PFSK-1 (cell line): ENCODE measurements around the gene ROBO2.

ENCODE experiments used
- FOXP2 ChIP-seq: optimal IDR thresholded peaks from 2 replicates; pipeline ENCODE3; 2011; ENCODE audit warnings: borderline replicate concordance, control low read depth, inconsistent platforms; ENCODE audit not compliant: insufficient read depth; ENCODE audit errors: extremely low read length, extremely low read depth
- POLR2AphosphoS5 ChIP-seq: IDR thresholded peaks from 2 replicates; pipeline ENCODE4 v1.6.1; 2012; ENCODE audit warnings: low read depth, mild to moderate bottlenecking, control low read depth, low read length, moderate library complexity
- REST ChIP-seq, 2 experiments: IDR thresholded peaks; 2 replicates each; pipeline versions ENCODE4 v1.6.1 to v1.8.0; 2011 to 2012; ENCODE audit warnings: low read depth in 2 of 2, low read length in 2 of 2, control low read depth in 1 of 2, inconsistent platforms in 1 of 2, mild to moderate bottlenecking in 1 of 2, moderate library complexity in 1 of 2; ENCODE audit not compliant: insufficient read depth in 1 of 2
- SIN3A ChIP-seq: IDR thresholded peaks from 2 replicates; pipeline ENCODE4 v1.6.1; 2012; ENCODE audit warnings: mild to moderate bottlenecking, low read length, moderate library complexity, borderline replicate concordance; ENCODE audit not compliant: insufficient read depth
- TAF1 ChIP-seq: IDR thresholded peaks from 2 replicates; pipeline ENCODE4 v1.6.1; 2012; ENCODE audit warnings: low read length, control low read depth, borderline replicate concordance; ENCODE audit not compliant: insufficient read depth

ROBO2 gene

DNA sequence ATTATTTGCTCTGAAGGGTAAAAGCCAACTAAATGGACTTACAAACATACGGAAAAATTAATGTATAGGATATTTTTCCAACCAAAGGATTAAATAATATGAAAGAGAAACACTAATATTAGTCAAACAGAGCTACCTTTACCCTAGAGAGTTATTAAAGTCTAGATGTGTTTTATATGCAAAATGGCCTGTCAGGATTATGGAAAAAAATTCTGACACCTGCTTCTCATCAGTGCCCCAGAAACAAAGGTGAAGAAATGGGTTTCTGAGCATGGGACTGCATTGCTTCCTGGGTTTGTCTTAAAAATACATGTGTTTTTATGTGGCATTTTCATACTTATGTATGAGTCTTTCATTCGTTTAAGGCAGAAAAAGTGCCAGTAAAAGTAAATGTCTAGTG is 148.3 kb downstream of the ROBO2 start:
- TF ChIP-seq FOXP2, result no peak
- TF ChIP-seq REST (IDR thresholded peaks at IDR 0.05; ENCODE audit: insufficient read depth in 1 of 2, low read depth in 2 of 2, low read length in 2 of 2), result no peak
- TF ChIP-seq TAF1, result no peak
- no peak for TF ChIP-seq SIN3A
- no peak for TF ChIP-seq POLR2AphosphoS5

GRCh38 chr3:77189258-77189657 is 149.4 kb downstream of the ROBO2 start:
- TF ChIP-seq FOXP2 (no peak), REST (IDR thresholded peaks at IDR 0.05; ENCODE audit: insufficient read depth in 1 of 2, low read depth in 2 of 2, low read length in 2 of 2) (no peak), POLR2AphosphoS5 (no peak), SIN3A (no peak), TAF1 (no peak)

DNA sequence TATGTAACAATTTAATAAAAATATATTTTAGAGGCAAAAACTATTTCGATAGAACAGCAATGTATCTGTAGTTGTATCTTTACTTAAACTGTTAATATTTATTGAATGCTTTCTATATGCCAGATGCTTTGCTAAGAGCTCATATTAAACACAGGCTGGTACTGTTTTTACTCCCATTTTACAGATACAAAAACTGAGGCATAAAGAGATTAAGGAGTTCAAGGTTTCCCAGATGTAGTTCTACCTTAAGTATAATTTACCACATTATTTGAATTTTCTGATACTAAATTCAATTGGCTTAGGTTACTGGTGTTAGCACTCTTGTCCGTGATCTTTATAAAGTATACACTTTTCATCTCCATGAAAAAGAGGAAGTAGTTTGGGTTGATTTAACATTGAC is 149.8 kb downstream of the ROBO2 start:
- TF ChIP-seq REST (IDR thresholded peaks at IDR 0.05; ENCODE audit: insufficient read depth in 1 of 2, low read depth in 2 of 2, low read length in 2 of 2), result no peak

DNA sequence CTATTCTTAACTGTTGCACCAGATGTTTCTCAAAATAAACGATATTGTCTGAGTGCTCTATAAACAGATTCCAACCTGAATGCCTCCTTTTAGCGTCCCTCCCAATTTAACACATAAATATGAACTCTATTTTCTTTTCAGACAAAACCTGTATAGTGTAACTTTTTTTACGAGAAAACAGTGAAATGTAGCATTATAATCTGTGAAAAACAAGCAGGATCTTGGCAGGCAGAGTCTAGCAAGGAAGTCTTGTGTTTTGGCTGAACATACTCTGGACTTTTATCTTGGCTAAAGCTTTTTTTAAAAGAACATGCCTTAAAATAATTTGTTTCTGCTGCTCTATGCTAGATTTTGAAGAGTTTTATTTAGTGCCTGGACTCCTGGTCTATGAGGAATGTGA is 150.5 kb downstream of the ROBO2 start:
- no peak for TF ChIP-seq FOXP2
- no peak for TF ChIP-seq REST (IDR thresholded peaks at IDR 0.05; ENCODE audit: insufficient read depth in 1 of 2, low read depth in 2 of 2, low read length in 2 of 2)
- no peak for TF ChIP-seq POLR2AphosphoS5
- TF ChIP-seq SIN3A, result no peak
- TF ChIP-seq TAF1, result no peak

- no peak for TF ChIP-seq POLR2AphosphoS5
- no peak for TF ChIP-seq FOXP2
- no peak for TF ChIP-seq SIN3A
- TF ChIP-seq REST (IDR thresholded peaks at IDR 0.05; ENCODE audit: insufficient read depth in 1 of 2, low read depth in 2 of 2, low read length in 2 of 2), result no peak
Observed at GRCh38 chr3:77191014-77191413, 151.1 kb downstream of the ROBO2 start.
